ENCODE data around the gene ANKRD52. TPM values are rescaled to one million over a fixed set of nuclear protein-coding genes. Genes with fewer than 3 reads are reported as not detected.

Gene ANKRD52
- total and polyA plus RNA-seq, 9 of the 15 experiments (the other 6 are each of a cell fraction or from before 2014, with no cell fraction given) = 0.52 to 46.8 (median 7.9) TPM

DNA sequence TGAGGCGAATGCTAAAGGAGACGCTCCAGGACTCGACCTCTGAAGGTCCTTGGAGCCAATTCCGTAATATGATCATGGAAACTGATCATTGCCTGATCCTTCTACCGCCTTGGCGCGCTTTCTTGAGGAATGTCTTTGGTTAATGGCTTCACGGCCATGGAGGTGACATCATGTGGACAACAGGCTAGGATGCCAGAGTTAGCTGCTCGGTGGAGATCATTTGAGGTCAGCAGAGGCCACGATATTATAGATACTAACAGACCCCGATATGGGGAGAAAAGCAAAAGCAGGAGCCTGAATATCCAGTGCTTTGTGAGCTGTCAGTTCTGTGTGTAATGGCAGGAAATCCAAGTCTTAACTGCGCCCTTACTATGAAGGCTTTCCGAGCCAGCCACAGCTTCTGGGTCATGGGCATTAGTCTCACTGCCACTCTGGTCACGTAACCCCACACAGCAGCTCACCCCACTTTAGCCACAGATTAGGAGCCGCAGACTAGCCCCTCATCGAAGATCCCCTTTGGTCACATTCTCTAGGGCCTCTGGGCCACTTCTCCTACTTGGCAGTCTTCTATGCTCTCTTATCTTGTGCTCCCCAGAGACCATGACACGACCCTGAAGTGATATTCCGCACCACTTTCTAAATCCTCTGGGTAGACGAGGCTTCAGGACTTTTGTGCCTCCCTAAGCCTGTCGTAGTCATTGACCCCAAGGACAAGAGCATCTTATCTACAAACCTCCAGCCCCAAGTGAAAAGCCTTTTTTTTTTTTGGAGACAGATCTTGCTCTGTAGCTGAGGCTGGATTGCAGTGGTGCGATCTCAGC, 42.7 kb upstream of the ANKRD52 start (continued):
- no peak; the same call in 1 of the 2 replicates for TF ChIP-seq ZNF609 (CRISPR knock-in tag; IDR thresholded peaks at IDR 0.05; ENCODE audit: borderline replicate concordance)
- TF ChIP-seq SMARCB1 (IDR thresholded peaks at IDR 0.05; ENCODE audit: insufficient read length, low read depth) = no peak
- no peak for TF ChIP-seq SP2 (IDR thresholded peaks at IDR 0.05; ENCODE audit: extremely low read depth, low read depth, low read length, poor library complexity, severe bottlenecking)
- TF ChIP-seq NCOA1 (IDR thresholded peaks at IDR 0.05; ENCODE audit: low read depth) = no peak
- no peak for TF ChIP-seq HIVEP1 (CRISPR knock-in tag; IDR thresholded peaks at IDR 0.05)
- no peak for TF ChIP-seq ZNF232 (CRISPR knock-in tag; IDR thresholded peaks at IDR 0.05)
- TF ChIP-seq SNRNP70 (optimal IDR thresholded peaks at IDR 0.05; ENCODE audit: low read depth, low read length) = no peak
- TF ChIP-seq ZFP36 (IDR thresholded peaks at IDR 0.05; ENCODE audit: low read depth, low read length, partially characterized antibody) = no peak
- TF ChIP-seq SMC3 (conservative IDR thresholded peaks at IDR 0.05; ENCODE audit: insufficient read depth, low read depth, low read length) = no peak
- TF ChIP-seq ZNF140 (CRISPR knock-in tag; IDR thresholded peaks at IDR 0.05) = no peak
- TF ChIP-seq SNAPC5 (CRISPR knock-in tag; IDR thresholded peaks at IDR 0.05) = no peak
- no peak for TF ChIP-seq ETS1 (conservative IDR thresholded peaks at IDR 0.05; ENCODE audit: control insufficient read depth, low read depth, low read length)
- TF ChIP-seq HMG20A (CRISPR knock-in tag; conservative IDR thresholded peaks at IDR 0.05) = no peak
- TF ChIP-seq THRA (IDR thresholded peaks at IDR 0.05) = no peak; the same call in 1 of the 2 replicates
- TF ChIP-seq CBFA2T3 (IDR thresholded peaks at IDR 0.05) = peak; percentile 96
- TF ChIP-seq NEUROD1 (IDR thresholded peaks at IDR 0.05; ENCODE audit: borderline replicate concordance, low read depth, low read length, partially characterized antibody) = no peak
- TF ChIP-seq TSC22D4 (tag; IDR thresholded peaks at IDR 0.05) = no peak
- no peak for TF ChIP-seq NFXL1 (CRISPR knock-in tag; IDR thresholded peaks at IDR 0.05)
- TF ChIP-seq CAMTA2 (CRISPR knock-in tag; conservative IDR thresholded peaks at IDR 0.05) = no peak
- TF ChIP-seq BRF1 (IDR thresholded peaks at IDR 0.05; ENCODE audit: borderline replicate concordance, extremely low read depth, insufficient read length) = no peak
- TF ChIP-seq RHOXF2B (CRISPR knock-in tag; conservative IDR thresholded peaks at IDR 0.05) = no peak
- no peak for TF ChIP-seq ZNF707 (CRISPR knock-in tag; conservative IDR thresholded peaks at IDR 0.05)

Data from K562 (cell line).